OCI-LY7 (cell line): ENCODE measurements around the gene GMNN.
"Not testable (repeated sequence)": the region's sequence is repeated elsewhere in the genome, so short reads cannot be mapped to it uniquely, and the experiment has no call there.

Experiments
- CTCF ChIP-seq: fragments of 200-600 bp; sonication (generic); conservative IDR thresholded peaks from 2 replicates; pipeline ENCODE4 v1.5.1; 2014; ENCODE audit warnings: mild to moderate bottlenecking, antibody characterized with exemption, low read length, moderate library complexity, mixed read lengths
- EZH2phosphoT487 ChIP-seq: fragments of 200-600 bp; sonication (generic); IDR thresholded peaks from 2 replicates; pipeline ENCODE4 v1.6.1; 2018; ENCODE audit warnings: low read depth, borderline replicate concordance, mild to moderate bottlenecking, mixed run types, antibody characterized with exemption, low read length, moderate library complexity, mixed read lengths

GRCh38 chr6:24750878-24751277, 23.9 kb upstream of the GMNN start:
- not testable (repeated sequence) for TF ChIP-seq CTCF, EZH2phosphoT487
